H1 (cell line): ENCODE measurements around the gene NKAIN2.

Source experiments
- CHD1 ChIP-seq: IDR thresholded peaks from 2 replicates; pipeline ENCODE4 v1.6.1; 2012; ENCODE audit warnings: low read depth, low read length, improper control_type of control experiment
- CTCF ChIP-seq, 3 experiments: IDR thresholded peaks; 1 replicate in 2 of 3; 2 replicates in 1 of 3; pipeline versions ENCODE4 v1.5.1 to v1.6.1; 2011; ENCODE audit warnings: low read length in 3 of 3, mild to moderate bottlenecking in 3 of 3, inconsistent platforms in 2 of 3, low read depth in 1 of 3, moderate library complexity in 1 of 3; ENCODE audit not compliant: insufficient read depth in 1 of 3; ENCODE audit errors: control extremely low read depth in 1 of 3
- E2F6 ChIP-seq: IDR thresholded peaks from 2 replicates; pipeline ENCODE4 v1.6.1; 2012; ENCODE audit warnings: inconsistent platforms
- EZH2 ChIP-seq: fragments of 200-600 bp; sonication (generic); IDR thresholded peaks from 2 replicates; pipeline ENCODE4 v1.7.1; 2012; ENCODE audit warnings: low read depth, mild to moderate bottlenecking, moderate library complexity, low read length, inconsistent platforms; ENCODE audit not compliant: severe bottlenecking
- GTF2F1 ChIP-seq: IDR thresholded peaks from 2 replicates; pipeline ENCODE4 v1.6.1; 2012; ENCODE audit warnings: low read depth, low read length, improper control_type of control experiment, borderline replicate concordance
- KDM4A ChIP-seq: IDR thresholded peaks from one replicate; pipeline ENCODE4 v1.7.1; 2012; ENCODE audit warnings: low read depth, mild to moderate bottlenecking, moderate library complexity, low read length, inconsistent platforms; ENCODE audit not compliant: severe bottlenecking
- MAX ChIP-seq: IDR thresholded peaks from 2 replicates; pipeline ENCODE4 v1.6.1; 2012; ENCODE audit warnings: inconsistent platforms
- POLR2A ChIP-seq, 2 experiments: IDR thresholded peaks; 1 replicate in 1 of 2; 2 replicates in 1 of 2; pipeline ENCODE4 v1.6.1; 2011; ENCODE audit warnings: low read depth in 2 of 2, low read length in 2 of 2, mild to moderate bottlenecking in 2 of 2; ENCODE audit errors: control extremely low read depth in 1 of 2
- SRF ChIP-seq: IDR thresholded peaks from 2 replicates; pipeline ENCODE4 v1.6.1; 2011; ENCODE audit warnings: mild to moderate bottlenecking, low read depth, low read length, moderate library complexity
- USF2 ChIP-seq: IDR thresholded peaks from 2 replicates; pipeline ENCODE4 v1.6.1; 2011; ENCODE audit warnings: low read length, improper control_type of control experiment
- YY1 ChIP-seq: IDR thresholded peaks from 2 replicates; pipeline ENCODE4 v1.6.1; 2011; ENCODE audit warnings: low read depth, mild to moderate bottlenecking, low read length

GRCh38 chr6:124478906-124479305 lies 675.2 kb downstream of the NKAIN2 start:
- TF ChIP-seq CTCF (IDR thresholded peaks at IDR 0.05; ENCODE audit: control extremely low read depth in 1 of 3, insufficient read depth in 1 of 3, low read depth in 1 of 3, low read length in 3 of 3) (no peak), EZH2 (no peak), CHD1 (no peak), POLR2A (IDR thresholded peaks at IDR 0.05; ENCODE audit: control extremely low read depth in 1 of 2, low read depth in 2 of 2, low read length in 2 of 2) (no peak), SRF (no peak), YY1 (no peak), GTF2F1 (no peak), USF2 (no peak), E2F6 (no peak), MAX (no peak), KDM4A (no peak)
